DMS 273 treated with DMSO at 0.1 percent for 48 hours (cell line): ENCODE results near the gene CDK16.

ENCODE experiments used
- DNase-seq: peaks from one replicate; lab custom pipeline; 2025; lab: John Stamatoyannopoulos, UW

The CDK16 gene

GRCh38 chrX:47186096-47186740 is 32.3 kb upstream of the CDK16 start:
- no peak for DNase-seq

GRCh38 chrX:47187106-47187677 is 31.3 kb upstream of the CDK16 start:
- DNase-seq = no peak

- DNase-seq = no peak
These were observed 28.6 kb upstream of the CDK16 start for GRCh38 chrX:47189906-47190305.

GRCh38 chrX:47190445-47191269 is 27.8 kb upstream of the CDK16 start:
- peak; percentile 85 for DNase-seq

GRCh38 chrX:47191331-47191730 is 27.1 kb upstream of the CDK16 start:
- DNase-seq = no peak

GRCh38 chrX:47191806-47192401 is 26.6 kb upstream of the CDK16 start:
- DNase-seq = no peak

GRCh38 chrX:47193475-47194193 is 24.8 kb upstream of the CDK16 start, which contains the start of gene UBA1:
TSS of gene UBA1 (plus strand) at chrX:47193829. CDS start at chrX:47198803, 4,974 bp downstream.
- peak; percentile 97 for DNase-seq

GRCh38 chrX:47194194-47194787 is 24.2 kb upstream of the CDK16 start:
- DNase-seq = no peak

- DNase-seq = no peak
These were observed 22.4 kb upstream of the CDK16 start for GRCh38 chrX:47196098-47196497.

- no peak for DNase-seq
These were observed 21.0 kb upstream of the CDK16 start for GRCh38 chrX:47197526-47197925.

GRCh38 chrX:47198026-47198686 is 20.3 kb upstream of the CDK16 start:
- no peak for DNase-seq

- no peak for DNase-seq
These were observed 19.8 kb upstream of the CDK16 start for GRCh38 chrX:47198687-47199080.

GRCh38 chrX:47199286-47199685 is 19.2 kb upstream of the CDK16 start:
- no peak for DNase-seq

GRCh38 chrX:47200385-47201150 is 17.9 kb upstream of the CDK16 start:
- DNase-seq = no peak

- DNase-seq = no peak
These were observed 17.0 kb upstream of the CDK16 start for GRCh38 chrX:47201345-47201944.

- no peak for DNase-seq
These were observed 16.2 kb upstream of the CDK16 start for GRCh38 chrX:47202316-47202715.

- DNase-seq = no peak
These were observed 15.6 kb upstream of the CDK16 start for GRCh38 chrX:47202877-47203276.

- no peak for DNase-seq
These were observed 13.5 kb upstream of the CDK16 start for GRCh38 chrX:47204970-47205369.

- DNase-seq = no peak
These were observed 12.2 kb upstream of the CDK16 start for GRCh38 chrX:47206316-47206715.

- no peak for DNase-seq
These were observed 10.4 kb upstream of the CDK16 start for GRCh38 chrX:47208108-47208507.
